ENCODE measurements around the gene RCOR3. TPM values are rescaled to one million over a fixed set of nuclear protein-coding genes. Genes with fewer than 3 reads are reported as not detected.

RCOR3 gene
- total RNA-seq, 4 donors from 2014 or later = 28.1 to 55.0 (median 43.5) TPM

DNA sequence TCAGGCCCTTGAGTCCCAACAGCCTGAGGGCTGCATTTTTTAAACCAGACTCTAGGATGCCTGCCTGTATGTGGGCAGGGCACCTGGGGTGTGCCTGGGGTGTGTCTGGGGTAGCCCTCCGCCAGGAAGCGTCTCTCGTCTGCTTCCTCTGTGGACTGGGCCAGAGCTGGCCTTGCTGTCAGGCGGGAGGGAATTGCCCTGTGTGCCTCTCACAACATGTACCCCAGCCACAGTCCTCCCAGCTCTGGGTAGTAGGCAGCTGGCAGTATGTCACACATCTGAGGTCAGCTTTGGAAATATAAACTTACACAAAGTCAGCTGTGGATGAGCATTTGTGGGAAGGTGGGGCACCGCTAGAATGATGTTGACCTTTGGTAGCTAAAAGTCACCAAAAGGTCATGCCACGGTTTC, 80.5 kb downstream of the RCOR3 start:
- no peak overlapping the region for H3K4me3 ChIP-seq (ENCODE audit: low read depth, poor library complexity, severe bottlenecking)
- DNase-seq (ENCODE audit: low spot score in 2 of 2) = no peak
- WGBS, 2 donors = 48 to 66% methylated on average over 6 of the region's 6 CpGs
- intact Hi-C loops (cut with DNase I; ENCODE audit: low total_unique reads) = no loop called here
- no peak for TF ChIP-seq POLR2A (IDR thresholded peaks at IDR 0.05)
- TF ChIP-seq, protein P1, sequence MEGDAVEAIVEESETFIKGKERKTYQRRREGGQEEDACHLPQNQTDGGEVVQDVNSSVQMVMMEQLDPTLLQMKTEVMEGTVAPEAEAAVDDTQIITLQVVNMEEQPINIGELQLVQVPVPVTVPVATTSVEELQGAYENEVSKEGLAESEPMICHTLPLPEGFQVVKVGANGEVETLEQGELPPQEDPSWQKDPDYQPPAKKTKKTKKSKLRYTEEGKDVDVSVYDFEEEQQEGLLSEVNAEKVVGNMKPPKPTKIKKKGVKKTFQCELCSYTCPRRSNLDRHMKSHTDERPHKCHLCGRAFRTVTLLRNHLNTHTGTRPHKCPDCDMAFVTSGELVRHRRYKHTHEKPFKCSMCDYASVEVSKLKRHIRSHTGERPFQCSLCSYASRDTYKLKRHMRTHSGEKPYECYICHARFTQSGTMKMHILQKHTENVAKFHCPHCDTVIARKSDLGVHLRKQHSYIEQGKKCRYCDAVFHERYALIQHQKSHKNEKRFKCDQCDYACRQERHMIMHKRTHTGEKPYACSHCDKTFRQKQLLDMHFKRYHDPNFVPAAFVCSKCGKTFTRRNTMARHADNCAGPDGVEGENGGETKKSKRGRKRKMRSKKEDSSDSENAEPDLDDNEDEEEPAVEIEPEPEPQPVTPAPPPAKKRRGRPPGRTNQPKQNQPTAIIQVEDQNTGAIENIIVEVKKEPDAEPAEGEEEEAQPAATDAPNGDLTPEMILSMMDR (IDR thresholded peaks at IDR 0.05) = no peak

DNA sequence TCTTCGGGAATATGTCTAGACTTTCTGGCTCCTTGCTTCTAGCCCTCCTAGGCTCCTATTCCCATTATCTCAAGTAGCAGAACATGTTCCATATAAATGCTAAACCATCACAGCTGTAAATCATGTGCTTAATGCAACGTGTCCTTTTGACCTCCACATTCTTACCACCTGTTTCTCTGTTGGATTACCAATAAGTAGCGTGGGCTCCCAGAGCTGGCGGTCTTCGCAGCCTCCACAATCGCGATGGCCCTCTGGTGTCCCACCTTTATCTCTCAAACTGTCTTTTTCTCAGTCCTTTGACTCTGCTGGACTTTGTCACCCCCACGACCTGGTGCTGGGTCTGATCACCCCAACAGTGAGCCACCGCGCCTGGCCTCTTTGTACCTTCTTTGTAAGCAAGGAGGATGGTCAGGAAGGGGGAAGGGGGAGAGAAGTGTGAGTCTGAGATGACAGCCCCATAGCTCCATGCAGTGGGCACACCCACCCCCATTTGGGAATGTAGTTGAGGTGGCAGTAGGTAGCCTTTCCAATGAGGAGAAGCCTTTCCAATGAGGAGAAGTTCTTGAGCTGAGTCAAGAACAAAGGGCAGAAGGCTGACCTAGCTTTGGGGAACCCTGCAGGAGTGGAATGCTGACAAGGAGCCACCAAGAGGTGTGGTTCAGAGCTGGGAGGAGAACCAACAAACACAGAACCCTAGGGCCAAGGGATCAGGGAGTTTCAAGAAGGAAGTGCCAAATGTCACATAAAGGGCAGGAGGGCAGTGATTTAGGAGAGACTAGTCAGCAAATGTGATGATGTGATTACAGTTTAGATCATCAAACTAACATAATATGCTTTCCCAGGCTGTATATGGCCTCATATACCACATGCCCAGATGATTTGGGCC, 81.7 kb downstream of the RCOR3 start:
- no peak for DNase-seq (ENCODE audit: low spot score in 2 of 2)
- intact Hi-C loops (cut with DNase I; ENCODE audit: low total_unique reads) = no loop called here
- 91 to 97% methylated on average over 10 of the region's 10 CpGs for WGBS, 2 donors
- no peak overlapping the region for H3K4me3 ChIP-seq (ENCODE audit: low read depth, poor library complexity, severe bottlenecking)
- TF ChIP-seq, protein P1 (IDR thresholded peaks at IDR 0.05) = no peak
- TF ChIP-seq POLR2A (IDR thresholded peaks at IDR 0.05) = no peak

DNA sequence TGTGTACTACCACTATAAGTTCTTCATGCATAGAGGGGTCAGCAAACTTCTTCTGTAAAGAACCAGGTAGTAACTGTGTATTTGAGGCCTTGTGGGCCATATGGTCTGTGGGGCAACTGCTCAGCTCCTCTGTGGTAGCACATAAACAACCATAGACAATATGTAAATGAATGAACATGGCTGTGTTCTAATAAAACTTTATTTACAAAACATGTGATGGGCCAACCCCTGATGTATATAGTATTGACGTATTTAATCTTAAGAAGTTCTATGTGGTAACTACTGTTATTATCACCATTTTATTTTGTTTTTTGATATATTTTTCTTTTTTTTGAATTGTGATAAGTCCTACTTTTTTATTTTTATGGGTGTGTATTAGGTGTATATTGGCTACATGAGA, 82.8 kb downstream of the RCOR3 start:
- intact Hi-C loops (cut with DNase I; ENCODE audit: low total_unique reads) = no loop called here

DNA sequence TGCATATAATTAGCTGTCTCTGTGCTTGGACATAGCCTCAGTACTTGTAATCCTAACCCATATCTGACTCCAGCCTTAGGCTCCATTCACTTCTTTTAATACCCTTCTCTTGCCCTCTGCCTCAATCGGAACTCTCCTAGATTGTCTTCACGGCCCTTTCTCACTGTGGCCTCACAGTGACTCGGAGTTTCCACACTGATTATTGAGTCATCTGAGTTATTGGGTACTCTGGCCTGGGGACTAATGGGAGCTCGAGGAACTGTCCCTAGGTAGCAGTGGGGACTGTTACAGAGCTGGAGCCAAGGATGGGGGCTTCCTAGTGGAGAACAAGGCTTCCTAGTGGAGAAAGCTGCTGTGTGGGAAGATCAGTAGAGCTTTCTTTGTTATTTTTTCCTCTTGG, 84.4 kb downstream of the RCOR3 start:
- intact Hi-C loops (cut with DNase I; ENCODE audit: low total_unique reads) = no loop called here
- WGBS, 2 donors = 71 to 89% methylated on average over 4 of the region's 4 CpGs

More for the DNA sequence above, 82.8 kb downstream of the RCOR3 start:
- WGBS, 2 donors = 97 to 100% methylated on average over 1 of the region's 1 CpG
- no peak for DNase-seq (ENCODE audit: low spot score in 2 of 2)
- no peak for TF ChIP-seq POLR2A (IDR thresholded peaks at IDR 0.05)
- TF ChIP-seq, protein P1 (IDR thresholded peaks at IDR 0.05) = no peak
- no peak overlapping the region for H3K4me3 ChIP-seq (ENCODE audit: low read depth, poor library complexity, severe bottlenecking)

DNA sequence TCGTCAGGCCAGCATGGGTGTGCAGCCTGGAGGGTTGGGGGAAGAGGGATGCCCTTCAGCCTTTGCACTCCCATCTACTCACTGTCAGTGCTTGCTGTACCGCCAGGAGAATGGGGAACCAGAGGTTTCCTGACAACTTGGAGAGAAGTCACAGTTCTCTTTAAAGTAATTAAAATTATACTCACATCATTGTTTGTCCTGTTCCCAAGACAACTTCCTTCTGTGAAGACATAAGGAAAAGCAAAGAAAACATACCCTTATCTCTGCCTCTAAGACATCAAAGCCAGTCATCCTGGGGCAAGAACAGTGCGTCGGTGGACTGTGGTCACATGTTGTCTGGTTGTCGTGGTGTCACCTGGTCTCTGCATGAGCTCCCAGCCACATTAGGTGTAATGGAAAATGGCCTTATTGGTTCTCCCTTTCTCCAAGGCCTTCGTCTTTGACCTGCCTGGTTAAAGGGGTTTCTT, 85.0 kb downstream of the RCOR3 start:
- TF ChIP-seq, protein P1 (IDR thresholded peaks at IDR 0.05) = no peak
- TF ChIP-seq POLR2A (IDR thresholded peaks at IDR 0.05) = no peak
- H3K4me3 ChIP-seq (ENCODE audit: low read depth, poor library complexity, severe bottlenecking) = no peak overlapping the region
- intact Hi-C loops (cut with DNase I; ENCODE audit: low total_unique reads) = no loop called here
- WGBS, 2 donors = 84 to 87% methylated on average over 6 of the region's 6 CpGs
- DNase-seq (ENCODE audit: low spot score in 2 of 2) = no peak

More for the DNA sequence above, 84.4 kb downstream of the RCOR3 start:
- TF ChIP-seq POLR2A (IDR thresholded peaks at IDR 0.05) = no peak
- TF ChIP-seq, protein P1 (IDR thresholded peaks at IDR 0.05) = no peak
- H3K4me3 ChIP-seq (ENCODE audit: low read depth, poor library complexity, severe bottlenecking) = no peak overlapping the region
- DNase-seq (ENCODE audit: low spot score in 2 of 2) = no peak
